Erythroblast (primary cell): ENCODE results near the gene EYA2.

Experiments
- GATA1 ChIP-seq: IDR thresholded peaks from 2 replicates; pipeline ENCODE4 v1.6.1; 2011; ENCODE audit warnings: low read depth, mild to moderate bottlenecking, control low read depth, low read length, moderate library complexity
- POLR2A ChIP-seq: IDR thresholded peaks from 2 replicates; pipeline ENCODE4 v1.6.1; 2011; ENCODE audit warnings: mild to moderate bottlenecking, low read length

- TF ChIP-seq POLR2A (no peak), GATA1 (no peak)
Measured at GRCh38 chr20:47156301-47157137, 261.9 kb downstream of the EYA2 start.
